ENCODE measurements around the gene ZFY.
"Not testable (repeated sequence)": the region's sequence is repeated elsewhere in the genome, so short reads cannot be mapped to it uniquely, and the experiment has no call there.

DNA sequence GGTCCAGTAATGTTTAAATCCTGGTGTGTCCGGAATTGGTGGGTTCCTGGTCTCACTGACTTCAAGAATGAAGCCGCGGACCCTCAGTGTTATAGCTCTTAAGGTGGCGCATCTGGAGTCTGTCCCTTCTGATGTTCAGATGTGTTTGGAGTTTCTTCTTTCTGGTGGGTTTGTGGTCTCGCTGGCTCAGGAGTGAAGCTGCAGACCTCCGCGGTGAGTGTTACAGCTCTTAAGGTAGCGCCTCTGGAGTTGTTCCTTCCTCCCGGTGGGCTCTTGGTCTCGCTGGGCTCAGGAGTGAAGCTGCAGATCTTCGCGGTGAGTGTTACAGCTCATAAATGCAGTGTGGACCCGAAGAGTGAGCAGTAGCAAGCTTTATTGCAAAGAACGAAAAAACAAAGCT, 62.2 kb downstream of the ZFY start:
- TF ChIP-seq, protein P1, sequence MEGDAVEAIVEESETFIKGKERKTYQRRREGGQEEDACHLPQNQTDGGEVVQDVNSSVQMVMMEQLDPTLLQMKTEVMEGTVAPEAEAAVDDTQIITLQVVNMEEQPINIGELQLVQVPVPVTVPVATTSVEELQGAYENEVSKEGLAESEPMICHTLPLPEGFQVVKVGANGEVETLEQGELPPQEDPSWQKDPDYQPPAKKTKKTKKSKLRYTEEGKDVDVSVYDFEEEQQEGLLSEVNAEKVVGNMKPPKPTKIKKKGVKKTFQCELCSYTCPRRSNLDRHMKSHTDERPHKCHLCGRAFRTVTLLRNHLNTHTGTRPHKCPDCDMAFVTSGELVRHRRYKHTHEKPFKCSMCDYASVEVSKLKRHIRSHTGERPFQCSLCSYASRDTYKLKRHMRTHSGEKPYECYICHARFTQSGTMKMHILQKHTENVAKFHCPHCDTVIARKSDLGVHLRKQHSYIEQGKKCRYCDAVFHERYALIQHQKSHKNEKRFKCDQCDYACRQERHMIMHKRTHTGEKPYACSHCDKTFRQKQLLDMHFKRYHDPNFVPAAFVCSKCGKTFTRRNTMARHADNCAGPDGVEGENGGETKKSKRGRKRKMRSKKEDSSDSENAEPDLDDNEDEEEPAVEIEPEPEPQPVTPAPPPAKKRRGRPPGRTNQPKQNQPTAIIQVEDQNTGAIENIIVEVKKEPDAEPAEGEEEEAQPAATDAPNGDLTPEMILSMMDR (conservative IDR thresholded peaks at IDR 0.05; ENCODE audit: low read length): not testable (repeated sequence)
- not testable (repeated sequence) for TF ChIP-seq EZH2phosphoT487 (IDR thresholded peaks at IDR 0.05; ENCODE audit: borderline replicate concordance, low read depth, low read length)

Data from OCI-LY7 (cell line).